ENCODE results near the gene TTC39C. TPM values are rescaled to one million over a fixed set of nuclear protein-coding genes. Genes with fewer than 3 reads are reported as not detected.
A peak's percentile ranks its signal among the peaks of the same experiment; 100 is the strongest.

Gene TTC39C
- total and polyA plus RNA-seq, 12 donors: 3.5 to 8.1 (median 5.2) TPM

GRCh38 chr18:24086082-24086481 lies 71.5 kb downstream of the TTC39C start:
- Histone ChIP-seq H3K27ac (no peak overlapping the region), H3K36me3 (peaks cover 0 to 42% (median 0%) of the 10 kb centered on the region in 9 donors), H3K4me1 (peaks cover 2 to 22% (median 16%) of the 10 kb centered on the region in 9 donors), H3K9me3 (no peaks in the 10 kb centered on the region), H3K27me3 (no peaks in the 10 kb centered on the region), H3K4me3 (no peak overlapping the region)
- intact Hi-C loops (cut with DNase I): no loop called here
- TF ChIP-seq CTCF (IDR thresholded peaks at IDR 0.05): no peak
- DNase-seq: no peak
- ATAC-seq: no peak
- 78 to 88% methylated on average over 5 of the region's 5 CpGs for WGBS, 2 donors

GRCh38 chr18:24089076-24089475 lies 74.5 kb downstream of the TTC39C start:
- H3K27ac ChIP-seq: peak overlapping the region; percentile 6 to 81 (median 66)
- no peaks in the 10 kb centered on the region for H3K9me3 ChIP-seq
- intact Hi-C loops (cut with DNase I): no loop called here
- TF ChIP-seq CTCF (IDR thresholded peaks at IDR 0.05): peak in 1 of 9 donors; percentile 5
- H3K36me3 ChIP-seq: peaks cover 0 to 24% (median 0%) of the 10 kb centered on the region in 9 donors
- no peaks in the 10 kb centered on the region for H3K27me3 ChIP-seq
- DNase-seq: peak in 1 of 2 donors; percentile 30
- no peak overlapping the region for H3K4me3 ChIP-seq
- 15 to 16% methylated on average over 4 of the region's 4 CpGs for WGBS, 2 donors
- H3K4me1 ChIP-seq: peaks cover 2 to 22% (median 17%) of the 10 kb centered on the region in 9 donors
- peak; percentile 63 to 97 (median 92) for ATAC-seq

GRCh38 chr18:24089515-24090337 lies 75.2 kb downstream of the TTC39C start:
- intact Hi-C loops (cut with DNase I): no loop called here
- Histone ChIP-seq H3K27ac (peak overlapping the region in 9 of 10 donors; percentile 6 to 81 (median 71)), H3K27me3 (no peaks in the 10 kb centered on the region), H3K4me3 (no peak overlapping the region), H3K36me3 (peaks cover 0 to 17% (median 0%) of the 10 kb centered on the region in 9 donors), H3K9me3 (no peaks in the 10 kb centered on the region), H3K4me1 (peaks cover 2 to 24% (median 17%) of the 10 kb centered on the region in 9 donors)
- no peak for DNase-seq
- WGBS, 2 donors: 35 to 38% methylated on average over 4 of the region's 4 CpGs
- ATAC-seq: peak in 5 of 8 donors; percentile 31 to 63 (median 37)
- TF ChIP-seq CTCF (IDR thresholded peaks at IDR 0.05): no peak

GRCh38 chr18:24090876-24091275 lies 76.3 kb downstream of the TTC39C start:
- no peak for ATAC-seq
- intact Hi-C loops (cut with DNase I): no loop called here
- peaks cover 2 to 28% (median 17%) of the 10 kb centered on the region in 9 donors for H3K4me1 ChIP-seq
- peaks cover 0 to 12% (median 0%) of the 10 kb centered on the region in 9 donors for H3K36me3 ChIP-seq
- DNase-seq: no peak
- H3K4me3 ChIP-seq: no peak overlapping the region
- TF ChIP-seq CTCF (IDR thresholded peaks at IDR 0.05): no peak
- H3K9me3 ChIP-seq: no peaks in the 10 kb centered on the region
- WGBS, 2 donors: 98% methylated on average over 13 of the region's 13 CpGs
- H3K27ac ChIP-seq: no peak overlapping the region
- H3K27me3 ChIP-seq: no peaks in the 10 kb centered on the region

Data from heart right ventricle (tissue), 16 donors.